GM23338 (cell line): Measurements from ENCODE around the gene EZH2. TPM values are rescaled to one million over a fixed set of nuclear protein-coding genes. Genes with fewer than 3 reads are reported as not detected.

Experiments used
- CREB1 ChIP-seq: fragments of 250-450 bp; sonication (Bioruptor Pico); IDR thresholded peaks from 2 replicates; pipeline ENCODE4 v1.5.0; 2020; ENCODE audit warnings: low read depth, mild to moderate bottlenecking, moderate library complexity
- ETS1 ChIP-seq: IDR thresholded peaks from 2 replicates; pipeline ENCODE4 v1.6.1; 2016; ENCODE audit warnings: antibody characterized with exemption
- EZH2 ChIP-seq: fragments of 200-600 bp; sonication (generic); IDR thresholded peaks from one replicate; pipeline ENCODE4 v1.8.0; 2017; ENCODE audit warnings: antibody characterized with exemption, mild to moderate bottlenecking, low read depth; ENCODE audit not compliant: unreplicated experiment
- EZH2phosphoT487 ChIP-seq: fragments of 200-600 bp; sonication (generic); IDR thresholded peaks from one replicate; pipeline ENCODE4 v1.8.1; 2018; ENCODE audit warnings: antibody characterized with exemption; ENCODE audit not compliant: unreplicated experiment
- JUNB ChIP-seq: IDR thresholded peaks from one replicate; pipeline ENCODE4 v1.6.1; 2016; ENCODE audit warnings: antibody characterized with exemption; ENCODE audit not compliant: unreplicated experiment
- NANOG ChIP-seq: IDR thresholded peaks from 2 replicates; pipeline ENCODE4 v1.6.1; 2016; ENCODE audit warnings: antibody characterized with exemption, borderline replicate concordance
- REST ChIP-seq: IDR thresholded peaks from one replicate; pipeline ENCODE4 v1.6.1; 2018; ENCODE audit warnings: antibody characterized with exemption; ENCODE audit not compliant: unreplicated experiment
- STAT1 ChIP-seq: IDR thresholded peaks from one replicate; pipeline ENCODE4 v1.6.1; 2016; ENCODE audit warnings: antibody characterized with exemption; ENCODE audit not compliant: unreplicated experiment
- ZNF331 ChIP-seq: fragments of 250-450 bp; sonication (Bioruptor Pico); IDR thresholded peaks from 2 replicates; pipeline ENCODE4 v1.5.0; 2020; ENCODE audit warnings: low read depth, mild to moderate bottlenecking, moderate library complexity
- ZNF462 ChIP-seq: fragments of 250-450 bp; sonication (Bioruptor Pico); IDR thresholded peaks from 2 replicates; pipeline ENCODE4 v1.5.0; 2020; ENCODE audit warnings: mild to moderate bottlenecking, moderate library complexity
- polyA plus RNA-seq: library from polyadenylated mRNA; unstranded; fragments of >200 nt; fragmentation: Nextera tagmentation; extraction: Ambion mirVana; gene quantifications from 2 replicates; pipeline ENCODE4 v1.2.1, GENCODE V29; 2016
- total RNA-seq: library from RNA; depleted of rRNA; stranded (reverse); fragments of >200 nt; shearing (Covaris generic); gene quantifications from 2 replicates; pipeline ENCODE4 v1.2.3, GENCODE V29; 2014

EZH2 gene
- total and polyA plus RNA-seq, 2 experiments from 2014 or later = 33.9 to 38.6 TPM

- TF ChIP-seq ZNF462 = no peak
- TF ChIP-seq STAT1 = no peak
- no peak for TF ChIP-seq ZNF331 (CRISPR knock-in tag)
- TF ChIP-seq CREB1 (CRISPR knock-in tag) = no peak
- TF ChIP-seq ETS1 = no peak
- TF ChIP-seq JUNB = no peak
- TF ChIP-seq EZH2 = no peak
- no peak for TF ChIP-seq REST
- TF ChIP-seq EZH2phosphoT487 = no peak
- no peak for TF ChIP-seq NANOG
These were observed 69.0 kb downstream of the EZH2 start (continued) for GRCh38 chr7:148814922-148815559.
